Skin epidermis (tissue), 12 donors: ENCODE results near the gene GPR141.
A peak's percentile ranks its signal among the peaks of the same experiment; 100 is the strongest.

Experiments used
- H3K27ac ChIP-seq, 21 experiments: fragments of 200-600 bp; sonication (generic) in 11 of 21; one replicate each; pipeline ENCODE4 v1.5.0; 2020; ENCODE audit warnings: mild to moderate bottlenecking in 3 of 21, inconsistent platforms in 2 of 21, moderate library complexity in 2 of 21
- H3K4me3 ChIP-seq, 7 experiments: fragments of 200-600 bp; sonication (generic) in 2 of 7; one replicate each; pipeline ENCODE4 v1.5.0; 2020; ENCODE audit warnings: inconsistent platforms in 2 of 7, mild to moderate bottlenecking in 2 of 7, moderate library complexity in 1 of 7

GPR141 gene, protein sequence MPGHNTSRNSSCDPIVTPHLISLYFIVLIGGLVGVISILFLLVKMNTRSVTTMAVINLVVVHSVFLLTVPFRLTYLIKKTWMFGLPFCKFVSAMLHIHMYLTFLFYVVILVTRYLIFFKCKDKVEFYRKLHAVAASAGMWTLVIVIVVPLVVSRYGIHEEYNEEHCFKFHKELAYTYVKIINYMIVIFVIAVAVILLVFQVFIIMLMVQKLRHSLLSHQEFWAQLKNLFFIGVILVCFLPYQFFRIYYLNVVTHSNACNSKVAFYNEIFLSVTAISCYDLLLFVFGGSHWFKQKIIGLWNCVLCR

DNA sequence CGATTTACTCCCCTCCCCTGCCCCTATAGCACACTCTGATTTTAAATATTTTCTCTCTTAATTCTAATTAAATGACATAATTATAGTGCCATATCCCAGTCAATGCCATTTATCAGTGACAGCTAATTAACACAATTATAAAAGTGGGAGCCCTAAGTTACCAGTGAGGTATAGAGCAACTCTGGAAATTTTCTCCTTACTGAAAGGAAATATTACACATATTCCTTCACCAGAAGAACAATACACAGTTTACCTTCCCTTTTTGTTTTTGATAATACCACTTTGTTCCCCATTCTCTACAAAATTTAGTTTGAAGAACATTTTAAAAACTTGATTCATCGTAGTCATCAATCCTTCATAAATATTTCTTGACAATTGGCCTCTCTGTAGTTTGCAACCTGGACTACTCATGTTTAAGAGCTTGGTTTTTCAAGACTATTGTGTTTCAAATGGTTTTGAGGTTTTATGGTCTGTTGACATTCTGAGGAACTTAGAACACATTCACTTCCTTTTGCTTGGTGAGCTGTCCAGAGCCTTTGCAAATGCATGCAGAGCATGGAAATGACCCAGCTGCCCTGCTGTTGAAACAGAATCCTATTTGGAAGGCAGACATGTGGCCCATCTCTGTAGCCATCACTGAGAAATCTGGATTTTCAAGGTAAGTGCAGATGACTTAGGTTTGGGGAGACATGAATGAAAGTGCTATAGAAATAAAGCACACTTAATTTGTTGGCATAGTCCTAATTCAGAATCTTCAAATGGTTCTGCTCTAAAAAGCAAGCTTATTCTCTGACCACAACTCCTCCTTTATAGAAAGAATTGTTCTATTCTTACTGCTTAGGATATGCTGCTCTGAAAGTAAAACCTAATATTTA is at the start of gene GPR141:
GPR141 (plus strand) TSS at position 521 of the 875 bp plus-strand sequence. CDS start 56,628 bp downstream, outside the sequence.
- Histone ChIP-seq H3K4me3 (peak within 1 kb of the TSS in 3 of 7 experiments; percentile 0 to 5 (median 3)), H3K27ac (peak within 1 kb of the TSS in 10 of 21 experiments; percentile 3 to 64 (median 36))

DNA sequence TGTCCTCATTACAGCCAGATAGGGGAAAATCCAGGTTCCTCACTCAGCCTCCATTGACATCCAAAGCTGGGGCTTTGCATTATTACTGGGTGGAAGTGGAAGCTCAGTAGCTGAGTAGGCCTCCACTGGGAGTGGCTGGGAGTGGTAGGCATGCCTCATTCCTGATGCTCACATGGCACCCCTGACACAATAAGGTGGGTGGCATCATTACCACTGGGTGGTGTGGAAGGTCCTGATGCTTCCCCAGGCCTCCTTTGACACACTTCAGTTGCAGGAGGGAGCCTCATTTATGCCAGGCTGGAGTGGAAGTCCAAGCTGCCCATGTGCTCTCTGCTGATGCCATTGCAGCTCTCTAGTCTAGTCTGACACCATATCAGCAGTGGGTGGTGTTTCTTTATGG is 48.2 kb upstream of the GPR141 start:
- no peak overlapping the region for H3K27ac ChIP-seq
- H3K4me3 ChIP-seq = no peak overlapping the region

DNA sequence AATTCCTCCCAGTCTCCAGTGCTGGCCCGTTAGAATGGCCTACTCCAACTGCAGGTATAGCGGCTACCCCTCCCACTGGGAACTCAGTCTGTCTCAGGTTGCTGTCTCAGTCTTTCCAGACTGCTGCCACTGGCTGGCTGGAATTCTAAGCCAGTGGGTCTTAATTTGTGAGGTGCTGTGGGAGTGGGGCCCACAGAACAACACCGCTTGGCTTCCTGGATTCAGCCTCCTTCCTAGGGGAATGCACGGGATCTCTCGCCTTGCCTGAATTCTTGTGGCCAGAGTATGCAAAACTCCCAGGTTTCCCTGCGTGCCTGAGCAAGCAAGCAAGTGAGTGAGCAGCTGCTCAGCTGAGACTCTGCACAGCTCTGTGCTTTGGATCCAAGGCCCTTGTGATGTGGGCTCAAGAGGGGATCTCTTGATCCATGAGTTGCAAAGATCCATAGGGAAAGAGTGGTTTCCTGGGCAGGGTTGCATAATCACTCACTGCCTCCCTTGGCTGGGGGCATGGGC is 41.5 kb upstream of the GPR141 start:
- no peak overlapping the region for H3K4me3 ChIP-seq
- H3K27ac ChIP-seq = no peak overlapping the region

DNA sequence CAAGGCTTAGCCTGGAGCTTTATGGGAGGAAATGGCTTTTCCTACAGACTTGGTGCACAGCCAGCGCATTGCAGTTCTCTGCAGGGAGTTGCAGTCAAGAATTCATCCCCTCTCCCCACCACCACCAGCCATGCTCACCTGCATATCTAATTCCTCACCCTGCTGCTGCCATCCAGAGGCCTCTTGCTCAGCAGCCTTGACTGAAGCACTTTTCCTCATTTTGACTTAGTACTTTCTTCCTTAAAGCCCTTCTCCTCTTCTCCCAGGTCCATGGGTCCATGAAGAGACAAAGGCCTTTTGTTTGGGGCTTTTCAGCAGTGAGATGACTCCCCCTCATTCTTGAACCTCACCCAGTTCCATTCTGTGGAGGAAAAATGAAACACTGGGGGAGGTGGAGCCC is 39.7 kb upstream of the GPR141 start:
- Histone ChIP-seq H3K4me3 (no peak overlapping the region), H3K27ac (no peak overlapping the region)

DNA sequence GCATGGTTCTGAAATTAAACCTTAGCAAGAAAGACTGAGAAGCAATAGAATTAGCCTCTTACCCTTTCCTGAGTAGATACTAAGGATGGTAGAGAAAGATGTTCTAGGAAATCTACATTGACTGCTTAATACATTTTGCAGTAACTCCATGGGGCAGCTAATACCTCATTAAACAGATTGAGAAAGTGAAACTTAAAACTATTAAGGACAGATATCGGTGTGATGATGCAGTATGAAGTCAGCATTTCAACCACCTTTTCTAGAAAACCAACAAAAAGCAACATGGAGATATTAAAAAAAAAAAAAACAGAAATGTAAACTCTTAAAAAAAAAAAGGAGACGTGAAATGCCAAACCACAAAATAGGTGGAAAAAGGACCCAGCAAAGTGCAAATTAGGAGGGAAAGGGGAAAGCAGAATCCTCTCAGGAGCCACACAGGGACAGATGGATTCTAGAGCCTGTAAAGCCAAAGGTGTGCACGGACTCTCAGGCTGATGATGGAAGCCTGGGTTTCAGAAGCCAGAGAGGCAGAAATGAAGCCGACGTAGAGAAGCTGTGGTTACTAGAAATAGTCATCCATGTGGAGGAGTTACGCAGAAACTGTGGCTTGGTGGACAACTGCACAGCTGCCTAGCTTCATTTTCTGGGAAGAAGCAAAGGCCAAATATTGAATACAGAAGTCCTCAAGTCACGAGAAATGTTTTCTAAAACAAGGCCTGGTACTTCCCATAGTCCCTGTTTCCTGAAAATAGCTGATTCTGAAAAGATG is 38.1 kb upstream of the GPR141 start:
- Histone ChIP-seq H3K27ac (peak overlapping the region in 1 of 21 experiments; percentile 34), H3K4me3 (no peak overlapping the region)

DNA sequence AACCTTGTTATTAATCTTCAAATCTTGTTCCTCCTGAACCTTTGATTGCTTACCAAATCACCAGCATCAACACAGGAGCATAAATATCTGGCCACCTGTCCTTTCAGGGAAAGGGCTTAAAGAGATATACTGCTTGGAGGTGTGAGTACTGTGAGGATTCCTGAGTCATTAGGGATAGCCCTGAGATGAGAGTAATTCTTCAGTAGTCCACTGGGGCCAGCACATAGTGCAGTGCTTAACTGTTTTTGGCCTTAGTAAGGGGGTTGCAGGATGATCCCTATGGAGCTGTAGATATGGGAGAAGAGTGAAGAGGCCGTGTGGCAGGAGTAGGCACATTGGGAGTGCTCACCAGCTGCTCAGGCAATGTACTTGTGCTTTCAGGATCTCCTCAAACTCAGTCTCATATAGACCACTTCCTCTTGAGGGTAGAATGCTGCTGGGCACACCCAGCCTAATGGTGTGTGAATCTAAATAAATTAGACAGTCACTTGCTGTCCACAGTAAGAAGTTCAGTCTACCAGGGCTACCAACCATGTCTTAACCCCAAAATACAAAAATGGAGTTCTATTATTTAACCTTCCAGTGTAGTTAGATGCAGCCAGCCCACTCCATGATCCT is 26.5 kb upstream of the GPR141 start:
- no peak overlapping the region for H3K4me3 ChIP-seq

DNA sequence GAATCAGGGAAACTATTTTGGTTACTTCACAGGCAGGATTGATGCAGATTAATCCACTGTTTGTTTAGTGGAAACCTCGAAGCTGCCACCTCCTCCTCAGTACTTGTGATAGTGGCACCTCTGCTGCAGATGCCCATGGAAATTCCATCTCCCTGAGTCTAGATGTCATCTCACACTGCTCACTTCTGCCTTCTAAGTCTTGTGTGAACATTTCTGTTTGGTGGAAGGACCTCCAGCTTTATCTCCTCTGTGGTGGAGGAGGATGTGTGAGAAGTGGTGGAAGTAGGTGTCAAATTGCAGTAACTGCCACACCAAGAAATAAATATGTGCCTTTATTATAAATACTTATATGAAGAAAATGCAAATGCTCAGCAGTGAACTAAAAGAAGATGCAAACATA is 25.8 kb upstream of the GPR141 start:
- H3K4me3 ChIP-seq = no peak overlapping the region
- H3K27ac ChIP-seq = no peak overlapping the region

More for the DNA sequence above, 26.5 kb upstream of the GPR141 start:
- H3K27ac ChIP-seq = peak overlapping the region in 1 of 21 experiments; percentile 12

DNA sequence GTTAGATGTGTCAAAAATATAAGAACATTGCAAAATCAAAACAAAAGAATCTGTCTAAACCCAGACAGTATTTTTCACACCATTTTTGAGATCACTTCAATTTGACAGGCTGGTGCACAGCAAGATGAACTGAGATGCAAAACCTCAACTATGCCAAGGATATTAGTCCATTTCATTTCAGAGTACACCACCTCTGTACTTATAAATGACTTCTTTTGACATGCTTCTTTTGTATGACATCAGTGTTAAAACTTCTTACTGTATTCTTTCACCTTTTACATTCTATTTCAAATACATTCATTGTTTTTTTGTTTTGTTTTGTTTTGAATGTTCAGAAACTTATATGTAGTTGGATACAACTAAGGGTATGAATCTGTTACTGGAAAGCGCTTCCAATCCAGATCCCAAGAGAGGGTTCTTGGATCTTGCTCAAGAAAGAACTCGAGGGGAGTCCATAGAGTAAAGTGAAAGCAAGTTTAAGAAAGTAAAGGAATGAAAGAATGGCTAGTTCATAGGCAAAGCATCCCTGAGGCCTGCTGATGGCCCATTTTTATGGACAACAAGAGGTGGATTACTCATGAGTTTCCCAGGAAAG is 23.5 kb upstream of the GPR141 start:
- H3K4me3 ChIP-seq = no peak overlapping the region
- H3K27ac ChIP-seq = no peak overlapping the region

DNA sequence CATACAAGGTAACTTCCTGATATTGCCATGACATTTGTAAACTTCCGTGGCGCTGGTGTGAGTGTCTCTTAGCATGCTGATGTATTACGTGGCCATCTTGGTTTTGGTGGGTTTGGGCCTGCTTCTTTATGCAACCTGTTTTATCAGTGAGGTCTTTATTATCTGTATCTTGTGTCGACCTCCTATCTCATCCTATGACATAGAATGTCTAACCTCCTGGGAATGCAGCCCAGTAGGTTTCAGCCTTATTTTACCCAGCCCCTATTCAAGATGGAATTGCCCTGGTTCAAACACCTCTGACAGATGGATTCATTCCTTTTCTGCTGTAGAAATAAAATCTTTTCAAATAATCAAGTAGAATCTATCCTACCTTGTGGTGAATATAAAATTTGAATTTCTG is 23.0 kb upstream of the GPR141 start:
- H3K27ac ChIP-seq = no peak overlapping the region
- H3K4me3 ChIP-seq = no peak overlapping the region

DNA sequence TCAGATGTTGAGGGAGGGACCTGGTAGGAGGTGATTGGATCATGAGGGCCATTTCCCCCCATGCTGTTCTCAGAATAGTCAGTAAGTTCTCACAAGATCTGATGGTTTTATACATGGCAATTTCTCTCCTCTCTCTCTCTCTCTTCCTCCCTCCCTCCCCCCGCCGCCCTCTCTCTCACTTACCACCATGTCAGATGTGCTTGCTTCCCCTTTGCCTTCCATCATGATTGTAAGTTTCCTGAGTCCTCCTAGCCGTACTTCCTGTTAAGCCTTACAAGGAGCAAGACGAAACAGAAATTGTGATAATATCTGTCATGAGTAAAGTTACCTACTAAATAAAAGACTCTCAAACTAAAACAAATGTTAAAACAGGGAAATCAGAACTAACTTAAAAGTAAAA is 19.9 kb upstream of the GPR141 start:
- no peak overlapping the region for H3K4me3 ChIP-seq

DNA sequence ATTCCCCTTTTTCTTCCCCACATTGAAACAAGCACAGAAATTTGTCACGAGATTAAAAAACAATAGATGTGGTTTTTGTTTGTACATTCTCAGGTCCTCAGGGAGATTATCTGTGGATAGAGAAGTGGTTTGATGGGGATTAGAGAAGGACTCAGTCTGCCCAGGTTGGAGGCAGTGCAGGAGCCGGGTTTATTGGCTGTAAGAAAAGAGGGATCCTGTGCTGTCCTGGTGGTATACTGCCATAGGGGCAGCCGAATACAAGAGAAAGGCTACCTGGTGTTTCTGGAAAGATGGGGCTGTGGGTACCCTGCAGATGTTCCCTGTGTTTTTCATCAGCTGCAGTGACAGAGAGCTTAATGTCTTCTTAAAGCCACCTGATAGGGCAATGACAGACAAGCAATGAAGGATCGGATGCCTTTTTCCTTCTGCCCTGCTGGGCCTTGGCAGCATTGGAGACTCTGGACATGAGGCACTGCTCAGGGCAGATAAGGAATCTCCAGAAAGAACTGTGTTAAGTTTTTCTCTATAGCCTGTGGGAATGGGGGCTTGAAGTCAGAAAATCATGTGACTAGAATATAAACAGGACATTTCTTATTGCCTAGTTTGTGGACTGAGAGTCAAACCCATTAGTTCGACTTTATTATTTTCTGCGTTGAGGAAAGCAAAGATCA is 18.1 kb upstream of the GPR141 start:
- Histone ChIP-seq H3K4me3 (no peak overlapping the region), H3K27ac (peak overlapping the region in 6 of 21 experiments; percentile 1 to 58 (median 26))

More for the DNA sequence above, 19.9 kb upstream of the GPR141 start:
- peak overlapping the region in 3 of 21 experiments; percentile 0 to 44 (median 31) for H3K27ac ChIP-seq

DNA sequence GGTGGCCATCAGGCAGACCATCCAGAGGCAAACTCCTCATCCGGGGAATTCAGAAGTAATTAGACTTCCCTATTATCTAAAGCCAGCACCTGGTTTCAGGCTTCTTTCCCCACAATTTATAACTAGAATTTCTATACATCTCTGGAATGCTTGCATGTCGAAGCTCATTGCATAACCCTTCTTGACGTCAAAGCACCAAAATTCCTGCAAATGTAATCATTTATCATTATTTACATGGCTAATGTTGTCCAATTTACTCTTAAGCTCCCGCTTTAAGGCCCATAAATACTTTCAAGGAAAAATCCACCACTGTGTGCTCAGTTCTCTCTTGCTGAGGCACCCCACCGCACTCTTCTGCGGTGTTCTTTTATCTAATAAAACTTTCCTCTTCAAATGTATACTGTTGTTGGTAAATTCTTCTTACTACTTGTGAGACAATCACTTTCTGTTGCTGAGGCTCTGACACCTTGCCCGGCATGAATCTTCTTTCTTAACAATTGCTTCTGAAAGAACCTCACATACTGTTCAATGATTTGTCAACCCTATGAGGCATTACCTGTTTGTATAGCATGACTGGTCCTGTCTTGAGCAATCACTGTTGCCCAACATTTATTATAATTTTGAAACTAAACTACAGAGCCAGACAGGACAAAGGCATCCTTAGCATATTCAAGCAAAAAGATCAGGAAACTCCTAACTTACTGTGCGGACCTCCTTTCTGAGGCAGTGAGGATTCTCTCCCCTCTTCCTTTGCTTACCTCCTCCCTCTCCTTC is 17.4 kb upstream of the GPR141 start:
- H3K27ac ChIP-seq = peak overlapping the region in 6 of 21 experiments; percentile 1 to 58 (median 26)

DNA sequence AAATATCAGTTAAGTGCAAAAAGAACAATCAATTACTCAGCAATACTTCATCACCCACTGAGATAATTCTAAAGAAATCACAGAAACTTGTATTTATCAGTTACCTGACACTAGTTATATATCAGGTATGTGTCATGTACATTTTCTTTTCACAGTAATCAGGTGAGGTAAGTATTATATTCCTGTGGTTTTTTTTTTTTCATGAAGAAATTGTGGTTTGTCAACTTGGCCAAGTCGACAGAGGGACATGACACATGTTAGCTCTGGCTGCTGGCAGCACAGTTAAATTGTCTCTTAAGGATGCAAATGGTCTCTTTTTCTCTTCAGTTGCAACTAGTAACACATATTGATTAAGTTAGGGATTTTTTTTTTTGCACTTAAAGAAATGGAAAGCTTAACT is 13.7 kb upstream of the GPR141 start:
- H3K4me3 ChIP-seq = no peak overlapping the region
- H3K27ac ChIP-seq = no peak overlapping the region

More for the DNA sequence above, 17.4 kb upstream of the GPR141 start:
- H3K4me3 ChIP-seq = no peak overlapping the region

DNA sequence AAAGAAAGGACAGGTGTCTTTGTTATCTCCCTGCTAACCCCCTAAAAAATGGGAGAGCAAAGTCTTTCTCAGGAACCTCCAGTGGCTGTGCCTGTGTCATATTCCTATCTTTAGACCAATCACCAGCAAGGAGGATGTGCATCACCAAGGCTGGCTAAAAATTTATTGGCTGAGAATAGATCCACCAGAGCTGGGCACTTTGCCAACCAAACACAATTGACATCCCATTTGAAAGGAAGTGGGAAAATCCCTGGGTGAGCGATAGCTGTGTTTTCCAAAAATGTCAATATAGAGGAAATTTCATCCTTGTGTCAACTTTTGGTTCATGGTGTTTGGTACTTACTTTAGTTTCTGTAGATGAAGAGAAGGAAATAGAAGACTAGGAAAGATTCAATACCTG is 13.1 kb upstream of the GPR141 start:
- no peak overlapping the region for H3K27ac ChIP-seq
- H3K4me3 ChIP-seq = no peak overlapping the region

DNA sequence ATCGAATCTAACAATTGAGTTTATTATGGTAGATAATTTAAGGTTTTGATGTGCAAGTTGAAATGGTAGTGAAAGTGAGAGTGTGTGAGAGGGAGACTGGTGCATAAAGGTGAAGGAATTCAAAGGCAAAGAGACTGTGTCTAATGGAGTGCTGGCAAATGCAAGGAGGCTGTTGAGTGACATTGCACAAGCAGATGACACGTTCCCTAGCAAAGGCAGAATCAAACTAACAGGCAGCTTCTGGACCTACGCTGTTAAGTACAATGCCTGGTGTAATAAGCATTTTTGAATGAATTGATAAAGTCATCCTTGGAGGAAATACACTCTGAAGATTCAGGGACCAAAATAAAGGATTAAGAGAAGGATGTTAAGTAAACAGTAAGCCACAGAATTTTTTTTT is 11.7 kb upstream of the GPR141 start:
- no peak overlapping the region for H3K4me3 ChIP-seq
- H3K27ac ChIP-seq = no peak overlapping the region

DNA sequence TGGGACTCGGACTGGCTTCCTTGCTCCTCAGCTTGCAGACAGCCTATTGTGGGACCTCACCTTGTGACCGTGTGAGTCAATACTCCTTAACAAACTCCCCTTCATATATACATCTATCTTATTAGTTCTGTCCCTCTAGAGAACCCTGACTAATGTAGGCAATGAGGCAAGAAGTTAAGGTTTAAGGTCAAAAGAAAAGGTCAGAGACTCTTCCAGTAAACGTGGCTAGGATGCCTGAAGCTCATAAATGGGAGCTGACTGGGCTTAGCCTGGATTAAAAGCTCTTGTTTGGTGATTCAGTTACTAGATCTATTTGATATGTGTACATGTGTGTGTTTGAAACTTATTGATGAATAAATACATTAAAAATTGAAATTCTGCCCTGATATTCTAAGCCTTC is 10.6 kb upstream of the GPR141 start:
- no peak overlapping the region for H3K4me3 ChIP-seq
- no peak overlapping the region for H3K27ac ChIP-seq

DNA sequence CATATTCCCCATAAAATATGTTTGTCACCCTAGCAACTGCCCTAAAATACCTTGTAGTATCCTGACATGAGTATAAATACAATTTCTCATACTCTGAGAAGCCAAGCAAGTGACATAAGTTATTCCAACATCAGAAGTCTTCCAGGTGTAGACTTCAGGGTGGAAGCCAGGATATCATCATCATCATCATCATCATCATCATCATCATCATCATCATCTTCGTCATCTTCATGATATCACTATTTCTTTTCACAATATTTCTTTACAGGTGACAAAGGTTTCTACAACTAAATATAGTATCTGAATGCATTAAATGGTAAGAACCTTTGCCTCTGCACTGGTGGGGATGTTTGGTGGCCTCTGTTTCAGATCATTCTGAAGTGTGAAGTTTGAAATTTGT is 10.0 kb upstream of the GPR141 start:
- no peak overlapping the region for H3K4me3 ChIP-seq
- H3K27ac ChIP-seq = no peak overlapping the region

DNA sequence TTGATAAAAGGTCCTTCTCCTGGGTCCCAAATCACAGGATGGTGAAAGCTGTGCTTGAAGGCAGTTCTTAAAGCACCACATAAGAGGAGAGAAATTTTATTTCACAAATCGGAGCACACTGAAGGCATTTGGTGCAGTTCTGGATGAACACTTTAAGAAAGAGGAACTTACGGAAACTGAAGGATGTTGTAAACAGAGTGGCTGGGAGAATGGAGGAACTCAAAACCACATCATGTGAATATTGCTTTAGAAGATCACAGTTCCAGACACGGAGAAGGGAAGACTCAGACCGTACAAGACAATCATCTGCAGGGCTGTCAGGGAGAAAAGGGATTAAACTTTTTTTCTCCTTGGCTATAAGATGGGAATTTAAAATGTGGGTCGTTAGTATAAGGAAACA is 9.0 kb upstream of the GPR141 start:
- H3K27ac ChIP-seq = peak overlapping the region in 3 of 21 experiments; percentile 20 to 70 (median 25)
- no peak overlapping the region for H3K4me3 ChIP-seq
